ENCODE results near the gene SORBS1.

GRCh38 chr10:95309958-95310357, 251.2 kb downstream of the SORBS1 start:
- TF ChIP-seq, protein P1, sequence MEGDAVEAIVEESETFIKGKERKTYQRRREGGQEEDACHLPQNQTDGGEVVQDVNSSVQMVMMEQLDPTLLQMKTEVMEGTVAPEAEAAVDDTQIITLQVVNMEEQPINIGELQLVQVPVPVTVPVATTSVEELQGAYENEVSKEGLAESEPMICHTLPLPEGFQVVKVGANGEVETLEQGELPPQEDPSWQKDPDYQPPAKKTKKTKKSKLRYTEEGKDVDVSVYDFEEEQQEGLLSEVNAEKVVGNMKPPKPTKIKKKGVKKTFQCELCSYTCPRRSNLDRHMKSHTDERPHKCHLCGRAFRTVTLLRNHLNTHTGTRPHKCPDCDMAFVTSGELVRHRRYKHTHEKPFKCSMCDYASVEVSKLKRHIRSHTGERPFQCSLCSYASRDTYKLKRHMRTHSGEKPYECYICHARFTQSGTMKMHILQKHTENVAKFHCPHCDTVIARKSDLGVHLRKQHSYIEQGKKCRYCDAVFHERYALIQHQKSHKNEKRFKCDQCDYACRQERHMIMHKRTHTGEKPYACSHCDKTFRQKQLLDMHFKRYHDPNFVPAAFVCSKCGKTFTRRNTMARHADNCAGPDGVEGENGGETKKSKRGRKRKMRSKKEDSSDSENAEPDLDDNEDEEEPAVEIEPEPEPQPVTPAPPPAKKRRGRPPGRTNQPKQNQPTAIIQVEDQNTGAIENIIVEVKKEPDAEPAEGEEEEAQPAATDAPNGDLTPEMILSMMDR (IDR thresholded peaks at IDR 0.05), result no peak
- no peak for TF ChIP-seq EZH2 (IDR thresholded peaks at IDR 0.05; ENCODE audit: borderline replicate concordance, insufficient read depth, low read depth, low read length, poor library complexity, severe bottlenecking)
